Mesendoderm (in vitro differentiated cells): ENCODE results near the gene MSTO1.
"Not testable (repeated sequence)": the region's sequence is repeated elsewhere in the genome, so short reads cannot be mapped to it uniquely, and the experiment has no call there.

Experiments
- DNase-seq: peaks from one replicate; pipeline ENCODE4 v3.0.0; 2013
- H2AK5ac ChIP-seq: 2 replicates; pipeline ENCODE4 v1.6.1; 2013; ENCODE audit warnings: low read length, inconsistent platforms
- H2BK120ac ChIP-seq: 2 replicates; pipeline ENCODE4 v1.6.1; 2013; ENCODE audit warnings: low read depth, mild to moderate bottlenecking, low read length, moderate library complexity, mixed read lengths
- H2BK15ac ChIP-seq: replicated peaks from 2 replicates; pipeline ENCODE4 v1.6.1; 2013; ENCODE audit warnings: low read depth, mild to moderate bottlenecking, moderate library complexity
- H2BK5ac ChIP-seq: 2 replicates; pipeline ENCODE4 v1.6.1; 2013; ENCODE audit warnings: low read length, inconsistent platforms
- H3K18ac ChIP-seq: 2 replicates; pipeline ENCODE4 v1.6.1; 2013; ENCODE audit warnings: mild to moderate bottlenecking, low read length, mixed read lengths
- H3K23ac ChIP-seq: one replicate; pipeline ENCODE4 v1.6.1; 2013; ENCODE audit warnings: low read length
- H3K27ac ChIP-seq: 2 replicates; pipeline ENCODE4 v1.5.1; 2013; ENCODE audit warnings: low read depth, mild to moderate bottlenecking, inconsistent platforms, low read length, moderate library complexity
- H3K27me3 ChIP-seq: 2 replicates; pipeline ENCODE4 v1.6.1; 2013; ENCODE audit warnings: low read length, control low read depth, mild to moderate bottlenecking, inconsistent platforms; ENCODE audit not compliant: insufficient read depth, poor library complexity
- H3K36me3 ChIP-seq: 2 replicates; pipeline ENCODE4 v1.6.1; 2013; ENCODE audit warnings: low read length, inconsistent platforms; ENCODE audit not compliant: control insufficient read depth, insufficient read depth
- H3K4ac ChIP-seq: one replicate; pipeline ENCODE4 v1.6.1; 2013; ENCODE audit warnings: low read depth, mild to moderate bottlenecking, low read length, moderate library complexity
- H3K4me1 ChIP-seq: 2 replicates; pipeline ENCODE4 v1.6.1; 2013; ENCODE audit warnings: low read depth, low read length, inconsistent platforms; ENCODE audit not compliant: control insufficient read depth
- H3K4me2 ChIP-seq: 2 replicates; pipeline ENCODE4 v1.6.1; 2013; ENCODE audit warnings: low read length
- H3K4me3 ChIP-seq: 2 replicates; pipeline ENCODE4 v1.5.1; 2013; ENCODE audit warnings: mild to moderate bottlenecking, low read length
- H3K56ac ChIP-seq: one replicate; pipeline ENCODE4 v1.6.1; 2013; ENCODE audit warnings: low read length
- H3K79me1 ChIP-seq: 2 replicates; pipeline ENCODE4 v1.6.1; 2013; ENCODE audit warnings: low read length, inconsistent platforms
- H3K79me2 ChIP-seq: 2 replicates; pipeline ENCODE4 v1.6.1; 2013; ENCODE audit warnings: mild to moderate bottlenecking, low read length; ENCODE audit not compliant: control insufficient read depth, insufficient read depth
- H3K9ac ChIP-seq: 2 replicates; pipeline ENCODE4 v1.6.1; 2013; ENCODE audit warnings: low read length, inconsistent platforms
- H4K5ac ChIP-seq: one replicate; pipeline ENCODE4 v1.6.1; 2013; ENCODE audit warnings: low read length
- H4K8ac ChIP-seq: one replicate; pipeline ENCODE4 v1.6.1; 2013; ENCODE audit warnings: low read depth, mild to moderate bottlenecking, control low read depth, low read length, moderate library complexity
- WGBS: extraction: QIAGEN DNeasy Blood & Tissue Kit; methylation state at CpG from one replicate; pipeline ENCODE4 v1.1.7; 2013; ENCODE audit warnings: low lambda C conversion rate, missing lambda C conversion rate; ENCODE audit not compliant: insufficient coverage; ENCODE audit errors: extremely low coverage; 5-methylcytosine and 5-hydroxymethylcytosine counted together

Gene MSTO1

GRCh38 chr1:155570593-155570990 is 39.4 kb upstream of the MSTO1 start:
- no CpG with 5 or more reads among the region's 4 CpGs for WGBS
- Histone ChIP-seq H3K79me1 (peaks cover 4% of the 10 kb centered on the region), H3K23ac (no peak overlapping the region), H3K27me3 (no peaks in the 10 kb centered on the region), H3K4ac (no peak overlapping the region), H3K27ac (no peak overlapping the region), H2BK5ac (no peak overlapping the region), H2BK120ac (no peak overlapping the region), H2AK5ac (no peak overlapping the region), H3K4me3 (no peak overlapping the region), H3K4me1 (no peaks in the 10 kb centered on the region), H3K36me3 (peaks cover 2% of the 10 kb centered on the region), H3K56ac (no peak overlapping the region), H2BK15ac (no peak overlapping the region), H3K4me2 (no peak overlapping the region), H4K8ac (no peak overlapping the region), H4K5ac (no peak overlapping the region), H3K79me2 (peaks cover 8% of the 10 kb centered on the region), H3K18ac (no peak overlapping the region), H3K9ac (no peak overlapping the region)
- peak; percentile 8 for DNase-seq

GRCh38 chr1:155574077-155574476 is 35.9 kb upstream of the MSTO1 start:
- H2BK5ac ChIP-seq, result no peak overlapping the region

GRCh38 chr1:155575608-155576007 is 34.4 kb upstream of the MSTO1 start:
- no CpG with 5 or more reads among the region's 6 CpGs for WGBS
- not testable (repeated sequence) for H3K56ac ChIP-seq, H3K4me1 ChIP-seq

More at GRCh38 chr1:155574077-155574476, 35.9 kb upstream of the MSTO1 start:
- Histone ChIP-seq H3K56ac (no peak overlapping the region), H3K4me3 (no peak overlapping the region), H3K18ac (no peak overlapping the region), H3K27ac (no peak overlapping the region), H3K4me2 (no peak overlapping the region), H2AK5ac (no peak overlapping the region), H3K4ac (no peak overlapping the region), H2BK120ac (no peak overlapping the region), H4K5ac (no peak overlapping the region), H3K79me2 (no peaks in the 10 kb centered on the region), H3K27me3 (no peaks in the 10 kb centered on the region), H2BK15ac (no peak overlapping the region), H4K8ac (no peak overlapping the region), H3K23ac (no peak overlapping the region), H3K79me1 (no peaks in the 10 kb centered on the region), H3K9ac (no peak overlapping the region), H3K36me3 (no peaks in the 10 kb centered on the region), H3K4me1 (no peaks in the 10 kb centered on the region)
- no peak for DNase-seq
- WGBS, result no CpG with 5 or more reads among the region's 3 CpGs

GRCh38 chr1:155583846-155584245 is 26.2 kb upstream of the MSTO1 start:
- WGBS, result no CpG with 5 or more reads among the region's 6 CpGs

More at GRCh38 chr1:155575608-155576007, 34.4 kb upstream of the MSTO1 start:
- not testable (repeated sequence) for H3K27me3 ChIP-seq, H3K4ac ChIP-seq, H3K9ac ChIP-seq, H2BK5ac ChIP-seq, H3K4me2 ChIP-seq, DNase-seq, H2AK5ac ChIP-seq, H3K27ac ChIP-seq, H3K23ac ChIP-seq, H3K18ac ChIP-seq, H4K8ac ChIP-seq, H3K79me2 ChIP-seq, H3K36me3 ChIP-seq, H3K4me3 ChIP-seq, H4K5ac ChIP-seq, H3K79me1 ChIP-seq, H2BK120ac ChIP-seq, H2BK15ac ChIP-seq

GRCh38 chr1:155589282-155589681 is 20.7 kb upstream of the MSTO1 start:
- H2BK15ac ChIP-seq, H3K4me1 ChIP-seq, H3K36me3 ChIP-seq, H3K79me2 ChIP-seq, H3K4ac ChIP-seq, H2BK120ac ChIP-seq, DNase-seq, H3K18ac ChIP-seq, H4K8ac ChIP-seq, H2AK5ac ChIP-seq, H3K4me3 ChIP-seq, H3K23ac ChIP-seq, H3K56ac ChIP-seq, H3K4me2 ChIP-seq, H3K79me1 ChIP-seq, H3K9ac ChIP-seq, H2BK5ac ChIP-seq, H3K27ac ChIP-seq, H3K27me3 ChIP-seq, H4K5ac ChIP-seq: not testable (repeated sequence)
- WGBS, result no CpG with 5 or more reads among the region's 3 CpGs

More at GRCh38 chr1:155583846-155584245, 26.2 kb upstream of the MSTO1 start:
- H3K4me3 ChIP-seq, H3K4me1 ChIP-seq, H3K18ac ChIP-seq, H3K4me2 ChIP-seq, H3K23ac ChIP-seq, H2BK5ac ChIP-seq, H3K79me2 ChIP-seq, H3K4ac ChIP-seq, H3K56ac ChIP-seq, H3K36me3 ChIP-seq, H2BK120ac ChIP-seq, H2AK5ac ChIP-seq, H4K5ac ChIP-seq, H3K79me1 ChIP-seq, H2BK15ac ChIP-seq, H3K27me3 ChIP-seq, DNase-seq, H3K9ac ChIP-seq, H4K8ac ChIP-seq, H3K27ac ChIP-seq: not testable (repeated sequence)

GRCh38 chr1:155590516-155591247 is 19.3 kb upstream of the MSTO1 start:
- H3K18ac ChIP-seq, H3K4me2 ChIP-seq, H2AK5ac ChIP-seq, H2BK15ac ChIP-seq, H3K4me3 ChIP-seq, H3K27ac ChIP-seq, H4K8ac ChIP-seq, H3K56ac ChIP-seq, H3K36me3 ChIP-seq, H3K23ac ChIP-seq, H4K5ac ChIP-seq, H3K79me2 ChIP-seq, H3K27me3 ChIP-seq, H3K4me1 ChIP-seq, H3K9ac ChIP-seq, H3K79me1 ChIP-seq, H2BK120ac ChIP-seq, H2BK5ac ChIP-seq, H3K4ac ChIP-seq, DNase-seq: not testable (repeated sequence)
- WGBS, result no CpG with 5 or more reads among the region's 20 CpGs
